Mononuclear cell (primary cell): Measurements from ENCODE around the gene BTBD10. TPM values are rescaled to one million over a fixed set of nuclear protein-coding genes. Genes with fewer than 3 reads are reported as not detected.

Experiments used
- H3K27me3 ChIP-seq: 2 replicates; pipeline ENCODE4 v1.6.0; 2011; ENCODE audit warnings: low read length, control low read depth; ENCODE audit not compliant: insufficient read depth
- H3K4me1 ChIP-seq: 2 replicates; pipeline ENCODE4 v1.5.1; 2011; ENCODE audit warnings: mild to moderate bottlenecking, low read length, control low read depth; ENCODE audit not compliant: insufficient read depth
- H3K4me3 ChIP-seq: 2 replicates; pipeline ENCODE4 v1.5.1; 2011; ENCODE audit warnings: mild to moderate bottlenecking, low read length, moderate library complexity
- H3K9me3 ChIP-seq: 2 replicates; pipeline ENCODE4 v1.5.1; 2011; ENCODE audit warnings: low read depth, mild to moderate bottlenecking, control low read depth, low read length
- total RNA-seq: library from RNA; depleted of rRNA; stranded (reverse); fragments of >200 nt; gene quantifications from one replicate; pipeline ENCODE4 v1.2.3, GENCODE V29; 2012

BTBD10 gene
- 40.8 TPM for total RNA-seq

DNA sequence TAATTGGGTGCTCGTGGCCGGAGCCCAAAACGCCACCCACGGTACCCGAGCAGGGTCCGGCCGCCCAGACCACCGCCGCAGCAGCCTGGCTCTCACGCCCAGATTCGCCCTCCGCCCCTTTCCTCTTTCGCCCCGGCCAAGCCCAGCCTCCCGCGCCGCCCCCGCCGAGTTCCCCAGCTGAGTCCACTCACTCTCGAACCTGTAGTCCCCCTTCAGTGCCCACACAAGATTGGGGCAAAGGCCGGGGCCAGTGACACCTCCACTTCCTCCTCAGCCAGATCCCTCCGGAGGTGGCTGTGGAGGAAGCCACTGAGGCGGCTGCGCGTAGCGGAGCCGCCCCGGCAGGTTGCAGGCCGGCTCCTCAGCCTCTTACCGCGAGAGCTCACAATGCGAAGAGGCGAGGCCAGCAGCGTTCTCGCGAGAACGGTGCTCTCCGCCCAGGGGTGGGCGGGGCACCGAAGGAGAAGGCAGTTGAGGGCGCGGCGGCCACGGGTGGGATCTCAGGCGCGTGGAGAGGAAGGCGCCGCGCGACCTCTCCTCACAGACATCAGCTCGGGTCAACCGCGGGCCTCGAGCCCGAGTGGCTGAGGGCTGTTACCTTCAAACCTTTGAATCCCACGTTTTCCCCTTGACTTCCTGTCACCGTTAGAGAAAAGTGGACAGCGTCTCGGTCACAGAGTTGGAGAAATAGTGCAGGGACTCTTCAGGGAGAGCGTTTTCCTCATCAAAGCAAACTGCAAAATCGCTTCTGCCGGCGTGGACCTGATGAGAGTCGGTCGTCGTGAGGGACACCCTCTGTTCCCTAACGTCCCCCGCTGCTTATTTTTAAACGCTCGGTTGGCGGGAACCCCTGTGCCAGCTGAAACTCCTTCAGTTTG lies at the start of gene BTBD10:
TSS of gene BTBD10 (minus strand) at position 322 of the 878 bp plus-strand sequence. CDS start 18,098 bp downstream, outside the sequence.
- H3K4me3 ChIP-seq = peak within 1 kb of the TSS; percentile 93
- peaks cover 24% of the 10 kb centered on the region for H3K4me1 ChIP-seq
- no peaks in the 10 kb centered on the region for H3K9me3 ChIP-seq
- H3K27me3 ChIP-seq = peaks cover 3% of the 10 kb centered on the region

DNA sequence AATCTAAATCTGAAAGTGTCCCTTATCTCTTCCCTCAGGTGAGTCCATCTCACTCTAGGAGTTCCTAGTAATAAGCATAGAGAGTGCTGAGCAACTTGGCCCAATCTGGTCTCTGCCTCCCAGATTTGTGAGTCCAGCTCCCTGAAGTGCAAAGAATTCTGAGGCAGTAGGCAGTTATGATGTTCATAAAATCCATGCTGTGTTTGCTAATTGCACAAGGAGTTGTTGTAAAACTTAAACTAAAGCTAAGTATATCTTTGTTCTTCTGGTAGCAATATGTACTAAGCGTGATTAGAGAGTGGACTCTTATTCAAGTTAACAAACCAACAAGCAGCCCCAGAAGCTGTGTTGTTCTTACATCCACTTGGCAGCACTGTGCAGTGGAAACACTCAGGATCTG lies 40.4 kb upstream of the BTBD10 start:
- no peaks in the 10 kb centered on the region for H3K9me3 ChIP-seq
- H3K4me1 ChIP-seq = no peaks in the 10 kb centered on the region
- H3K4me3 ChIP-seq = no peak overlapping the region
- H3K27me3 ChIP-seq = no peaks in the 10 kb centered on the region

DNA sequence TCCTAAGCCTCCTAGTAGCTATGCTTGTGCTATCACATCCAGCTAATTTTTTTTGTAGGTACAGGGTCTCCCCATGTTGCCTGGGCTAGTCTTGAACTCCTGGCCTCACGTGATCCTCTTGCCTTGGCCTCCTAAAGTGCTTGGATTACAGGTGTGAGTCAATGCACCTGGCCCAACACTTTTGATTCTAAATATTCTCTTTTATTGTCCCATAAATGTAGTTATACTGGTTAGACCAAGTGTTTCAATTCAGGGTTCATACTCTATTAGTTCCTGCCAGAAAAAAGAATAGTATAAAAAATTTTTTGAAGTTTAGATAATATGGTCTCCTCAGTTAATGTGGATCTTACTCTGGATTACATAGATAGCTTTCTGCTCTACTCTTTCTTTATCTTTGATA lies 39.5 kb upstream of the BTBD10 start:
- H3K27me3 ChIP-seq = no peaks in the 10 kb centered on the region
- no peaks in the 10 kb centered on the region for H3K9me3 ChIP-seq
- no peak overlapping the region for H3K4me3 ChIP-seq
- no peaks in the 10 kb centered on the region for H3K4me1 ChIP-seq

DNA sequence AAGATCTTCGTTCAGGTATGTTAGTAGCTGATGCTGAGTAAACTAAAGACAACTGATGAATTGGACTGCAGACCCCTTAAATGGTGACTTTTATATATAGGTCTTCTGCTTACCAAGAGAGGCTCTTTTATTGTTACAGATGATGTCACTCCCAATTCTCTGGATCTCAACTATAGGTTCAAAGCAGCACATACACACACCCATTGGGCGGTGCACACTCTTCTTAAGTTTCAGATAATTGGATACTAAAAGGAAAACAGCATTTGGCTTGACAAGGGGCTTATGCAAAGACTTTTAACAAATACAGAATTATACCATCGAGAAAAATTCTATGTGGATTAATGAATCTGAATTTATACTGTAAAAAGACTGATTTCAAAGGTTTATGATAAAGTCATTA lies 32.9 kb upstream of the BTBD10 start, which contains the start of gene PTH:
TSS of gene PTH (minus strand) at position 69 of the 400 bp plus-strand sequence. CDS start 3,142 bp downstream, outside the sequence.
- Histone ChIP-seq H3K9me3 (no peaks in the 10 kb centered on the region), H3K27me3 (no peaks in the 10 kb centered on the region), H3K4me1 (no peaks in the 10 kb centered on the region), H3K4me3 (no peak within 1 kb of the TSS)

DNA sequence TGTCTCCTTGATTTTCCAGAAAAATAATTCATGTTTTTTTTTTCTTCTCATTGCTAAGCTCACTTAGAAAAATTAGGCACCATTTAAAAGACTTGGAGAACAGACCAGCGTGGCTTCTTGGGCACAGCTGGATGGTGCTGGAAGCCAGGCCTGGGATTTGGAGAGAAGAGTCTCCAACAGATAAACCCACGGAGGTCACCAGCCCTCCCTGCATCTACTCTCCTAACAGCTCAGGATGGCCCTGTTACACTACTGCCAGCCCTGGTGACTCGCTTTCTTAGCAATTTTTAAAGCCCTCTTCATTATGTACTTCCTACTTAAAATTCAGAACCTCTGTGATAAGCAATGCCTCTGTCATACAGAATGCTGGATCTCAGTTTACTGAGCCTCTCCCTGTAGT lies 31.0 kb upstream of the BTBD10 start:
- no peaks in the 10 kb centered on the region for H3K27me3 ChIP-seq
- no peak overlapping the region for H3K4me3 ChIP-seq
- H3K9me3 ChIP-seq = no peaks in the 10 kb centered on the region
- no peaks in the 10 kb centered on the region for H3K4me1 ChIP-seq

DNA sequence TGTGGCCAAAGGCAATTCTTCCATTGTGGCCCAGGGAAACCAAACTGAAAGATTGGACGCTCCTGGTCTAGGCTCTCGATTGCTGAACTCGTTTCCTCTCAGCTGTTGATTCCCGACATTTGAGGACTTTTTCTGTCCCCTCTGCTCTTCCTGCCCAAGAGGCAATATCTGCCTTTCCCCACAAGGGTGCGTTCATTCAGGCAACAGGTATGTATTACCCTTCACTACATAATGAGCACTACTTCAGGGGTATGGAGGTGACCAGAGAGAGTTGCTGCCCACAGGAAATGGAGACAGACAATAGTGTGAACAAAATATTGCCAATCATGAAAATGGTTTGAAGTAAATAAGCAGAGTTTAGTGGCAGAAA lies 24.6 kb upstream of the BTBD10 start:
- Histone ChIP-seq H3K27me3 (no peaks in the 10 kb centered on the region), H3K4me1 (no peaks in the 10 kb centered on the region), H3K9me3 (no peaks in the 10 kb centered on the region), H3K4me3 (peak overlapping the region; percentile 25)

DNA sequence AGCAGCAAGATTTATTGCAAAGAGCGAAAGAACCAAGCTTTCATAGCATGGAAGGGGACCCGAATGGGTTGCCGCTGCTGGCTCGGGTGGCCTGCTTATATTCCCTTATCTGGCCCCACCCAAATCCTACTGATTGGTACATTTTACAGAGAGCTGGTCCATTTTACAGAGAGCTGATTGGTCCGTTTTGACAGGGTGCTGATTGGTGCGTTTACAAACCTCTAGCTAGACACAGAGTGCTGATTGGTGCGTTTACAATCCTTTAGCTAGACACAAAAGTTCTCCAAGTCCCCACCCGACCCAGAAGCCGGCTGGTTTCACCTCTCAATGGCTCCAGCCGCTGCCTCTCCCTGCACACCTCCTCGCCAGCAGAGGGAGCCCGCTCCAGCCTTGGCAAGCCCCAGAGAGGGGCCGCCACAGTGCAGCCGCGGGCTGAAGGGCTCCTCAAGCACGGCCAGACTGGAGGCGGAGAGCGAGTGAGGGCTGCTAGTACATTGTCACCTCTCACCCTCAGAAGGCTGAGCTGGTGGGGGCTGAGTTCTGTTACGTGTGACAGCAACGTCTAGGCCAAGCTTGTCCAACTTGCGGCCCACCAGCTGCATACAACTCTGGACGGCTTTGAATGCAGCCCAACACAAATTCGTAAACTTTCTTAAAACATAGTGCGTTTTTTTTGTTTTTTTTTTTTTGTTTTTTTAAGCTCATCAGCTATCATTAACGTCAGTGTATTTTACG lies 24.1 kb upstream of the BTBD10 start:
- Histone ChIP-seq H3K4me3 (peak overlapping the region; percentile 25), H3K4me1 (no peaks in the 10 kb centered on the region), H3K9me3 (no peaks in the 10 kb centered on the region), H3K27me3 (no peaks in the 10 kb centered on the region)

DNA sequence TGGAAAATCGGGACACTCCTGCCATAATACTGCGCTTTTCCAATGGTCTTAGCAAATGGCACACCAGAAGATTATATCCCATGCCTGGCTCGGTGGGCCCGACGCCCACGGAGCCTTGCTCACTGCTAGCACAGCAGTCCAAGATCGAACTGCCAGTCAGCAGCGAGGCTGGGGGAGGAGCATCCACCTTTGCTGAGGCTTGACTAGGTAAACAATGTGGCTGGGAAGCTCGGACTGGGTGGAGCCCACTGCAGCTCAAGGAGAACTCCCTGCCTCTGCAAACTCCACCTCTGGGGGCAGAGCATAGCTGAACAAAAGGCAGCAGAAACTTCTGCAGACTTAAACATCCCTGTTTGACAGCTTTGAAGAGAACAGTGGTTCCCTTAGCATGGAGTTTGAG lies 17.2 kb upstream of the BTBD10 start:
- H3K4me3 ChIP-seq = no peak overlapping the region
- H3K27me3 ChIP-seq = peaks cover 16% of the 10 kb centered on the region
- H3K9me3 ChIP-seq = no peaks in the 10 kb centered on the region
- H3K4me1 ChIP-seq = no peaks in the 10 kb centered on the region

DNA sequence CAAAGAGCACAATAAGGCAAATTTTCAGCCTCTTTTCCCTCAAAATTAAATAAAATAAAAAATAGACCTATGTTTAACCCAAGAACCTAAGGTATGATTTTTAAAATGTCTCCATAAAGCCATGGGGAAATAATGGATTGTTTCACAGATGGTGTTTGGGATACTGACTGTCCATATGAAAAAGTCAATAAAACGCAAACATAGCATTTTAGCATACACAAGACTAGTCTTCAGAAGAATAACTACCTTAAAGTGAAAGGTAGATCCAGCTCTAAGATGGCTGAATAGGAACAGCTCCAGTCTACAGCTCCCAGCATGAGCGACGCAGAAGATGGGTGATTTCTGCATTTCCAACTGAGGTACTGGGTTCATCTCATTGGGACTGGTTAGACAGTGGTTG lies 16.7 kb upstream of the BTBD10 start:
- Histone ChIP-seq H3K9me3 (no peaks in the 10 kb centered on the region), H3K27me3 (peaks cover 16% of the 10 kb centered on the region), H3K4me1 (no peaks in the 10 kb centered on the region)

DNA sequence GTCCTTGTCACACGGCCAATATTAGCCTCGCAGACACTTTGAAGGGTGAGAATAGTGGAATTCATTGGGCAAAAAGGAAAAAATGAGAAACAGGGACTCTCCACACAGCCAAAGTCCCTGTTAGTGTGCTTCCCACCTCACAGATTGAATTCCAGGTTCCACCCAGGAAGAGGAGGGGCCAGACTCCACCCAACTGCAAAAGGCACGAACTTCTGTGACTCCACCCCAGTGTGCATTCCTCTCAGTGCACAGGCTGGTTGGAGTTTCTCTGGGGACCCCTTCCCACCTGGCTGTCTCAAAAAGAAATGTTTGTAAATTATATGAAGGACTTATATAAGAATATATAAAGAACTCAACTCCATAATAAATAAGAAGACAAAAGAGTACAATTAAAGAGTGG lies 12.1 kb upstream of the BTBD10 start:
- H3K4me1 ChIP-seq = no peaks in the 10 kb centered on the region
- H3K4me3 ChIP-seq = no peak overlapping the region
- H3K27me3 ChIP-seq = peaks cover 16% of the 10 kb centered on the region
- H3K9me3 ChIP-seq = no peaks in the 10 kb centered on the region

More for the DNA sequence above, 16.7 kb upstream of the BTBD10 start:
- H3K4me3 ChIP-seq = no peak overlapping the region

DNA sequence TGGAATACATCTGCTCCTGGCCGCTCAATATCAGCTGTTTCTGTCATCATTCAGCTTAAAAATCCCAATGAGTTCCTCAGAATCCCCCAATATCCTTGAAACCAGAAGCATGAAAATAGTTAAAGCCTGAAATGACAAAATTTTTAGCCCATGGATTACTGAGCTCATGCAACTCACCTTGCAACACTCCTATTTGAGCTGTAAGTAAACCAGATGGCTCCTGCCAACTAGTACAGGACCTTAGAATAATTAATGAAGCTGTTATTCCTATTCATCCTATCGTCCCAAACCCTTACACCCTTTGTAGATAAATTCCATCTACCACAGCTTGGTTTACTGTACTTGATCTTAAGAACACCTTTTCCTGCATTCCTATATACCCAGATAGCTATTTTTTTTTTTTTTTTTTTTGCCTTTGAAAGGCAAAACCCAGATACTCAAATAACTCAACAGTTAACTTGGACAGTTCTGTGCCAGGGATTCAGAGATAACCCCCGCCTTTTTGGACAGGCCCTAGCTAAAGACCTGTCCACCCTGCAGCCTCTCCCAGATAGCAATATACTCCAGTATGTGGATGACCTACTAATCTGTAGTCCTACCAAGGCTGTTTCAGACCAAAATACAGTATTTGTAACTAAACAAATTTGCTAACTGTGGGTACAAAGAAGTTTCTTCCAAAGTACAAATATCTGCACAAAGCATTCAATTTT lies 10.1 kb upstream of the BTBD10 start:
- Histone ChIP-seq H3K4me1 (no peaks in the 10 kb centered on the region), H3K4me3 (no peak overlapping the region), H3K27me3 (peaks cover 9% of the 10 kb centered on the region), H3K9me3 (no peaks in the 10 kb centered on the region)

DNA sequence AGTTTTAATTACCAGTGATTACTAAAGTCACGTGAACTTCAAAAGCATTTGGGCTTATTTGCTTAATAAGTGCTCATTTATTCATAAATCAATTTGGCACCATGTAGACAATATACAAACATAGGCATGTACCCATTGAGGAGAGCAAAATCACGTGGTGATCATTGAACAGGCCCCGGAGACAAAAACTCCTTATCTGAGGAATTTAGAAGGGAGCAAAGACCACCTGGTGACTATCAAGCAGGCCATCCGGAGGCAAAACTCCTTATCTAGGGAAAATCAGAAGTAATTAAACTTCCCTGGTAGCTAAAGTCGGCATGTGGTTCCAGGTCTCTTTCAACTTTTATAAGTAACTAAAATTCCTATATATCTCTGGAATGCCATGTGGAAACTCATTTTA lies 5.7 kb upstream of the BTBD10 start:
- peaks cover 3% of the 10 kb centered on the region for H3K27me3 ChIP-seq
- peaks cover 4% of the 10 kb centered on the region for H3K4me1 ChIP-seq
- H3K9me3 ChIP-seq = no peaks in the 10 kb centered on the region
- H3K4me3 ChIP-seq = no peak overlapping the region

DNA sequence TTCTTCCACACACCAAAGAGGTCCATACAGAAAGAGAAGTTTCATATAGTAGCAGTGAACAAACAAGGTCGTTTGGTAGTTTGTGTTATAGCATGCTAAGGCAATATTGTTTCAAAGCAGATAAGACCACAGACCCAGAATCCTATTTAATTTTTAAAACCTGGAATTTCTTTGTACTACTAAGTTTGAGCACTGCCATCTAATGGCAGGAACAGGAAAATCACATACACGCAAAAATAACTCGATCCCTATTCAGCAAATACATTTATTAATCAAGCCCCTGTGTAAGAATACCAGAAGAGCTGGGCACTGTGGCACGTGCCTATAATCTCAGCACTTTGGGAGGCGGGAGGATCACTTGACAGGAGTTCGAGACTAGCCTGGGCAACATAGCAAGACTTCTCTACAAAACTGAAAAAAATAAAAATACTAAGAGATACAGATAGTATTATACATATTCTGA lies 2.9 kb upstream of the BTBD10 start:
- Histone ChIP-seq H3K4me1 (peaks cover 19% of the 10 kb centered on the region), H3K9me3 (no peaks in the 10 kb centered on the region), H3K27me3 (peaks cover 3% of the 10 kb centered on the region), H3K4me3 (no peak overlapping the region)

DNA sequence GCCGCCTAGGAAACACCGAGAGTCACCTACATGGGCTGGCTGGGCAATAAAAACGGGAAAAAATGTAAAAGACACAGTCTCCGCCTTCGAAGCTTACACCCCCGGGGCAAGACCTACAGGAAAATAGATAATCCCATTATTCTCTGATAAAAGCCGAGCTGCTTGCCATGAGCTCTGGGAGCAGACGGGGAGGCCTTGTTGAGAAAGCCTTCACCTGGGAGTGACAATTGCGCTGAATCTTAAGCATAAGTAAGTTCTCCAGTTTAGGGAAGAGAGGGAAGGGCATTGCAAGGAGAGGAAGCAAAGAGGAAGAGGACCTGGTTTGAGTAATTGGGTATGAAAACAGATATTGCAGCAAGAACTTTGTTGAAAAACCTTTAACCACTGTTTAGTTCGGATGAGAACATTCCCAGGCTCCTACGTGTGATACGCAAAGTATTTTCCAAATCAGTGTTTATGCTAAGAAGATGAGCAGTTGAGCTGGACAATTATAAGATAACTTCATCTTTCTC lies 813 bp upstream of the BTBD10 start:
- Histone ChIP-seq H3K4me3 (peak overlapping the region; percentile 93), H3K9me3 (no peaks in the 10 kb centered on the region), H3K4me1 (peaks cover 24% of the 10 kb centered on the region), H3K27me3 (peaks cover 3% of the 10 kb centered on the region)
